ENCODE results near the gene TSHZ2.

The TSHZ2 gene

GRCh38 chr20:53100476-53100911, 128.3 kb downstream of the TSHZ2 start:
- Histone ChIP-seq H3K4me3 (ENCODE audit: low read length) (no peak overlapping the region), H3K27me3 (ENCODE audit: insufficient read depth, low read length) (no peaks in the 10 kb centered on the region), H3K36me3 (ENCODE audit: insufficient read depth, low read depth, low read length) (no peaks in the 10 kb centered on the region), H3K9ac (ENCODE audit: low read depth, low read length) (no peak overlapping the region), H3K9me3 (ENCODE audit: insufficient read depth, low read depth, low read length) (no peaks in the 10 kb centered on the region), H3K27ac (ENCODE audit: low read length) (no peak overlapping the region), H3K4me1 (ENCODE audit: insufficient read depth, low read length) (no peaks in the 10 kb centered on the region)

GRCh38 chr20:53101992-53102760, 130.0 kb downstream of the TSHZ2 start:
- no peaks in the 10 kb centered on the region for H3K4me1 ChIP-seq (ENCODE audit: insufficient read depth, low read length)
- no peak overlapping the region for H3K27ac ChIP-seq (ENCODE audit: low read length)
- H3K9ac ChIP-seq (ENCODE audit: low read depth, low read length): no peak overlapping the region
- no peak overlapping the region for H3K4me3 ChIP-seq (ENCODE audit: low read length)
- no peaks in the 10 kb centered on the region for H3K27me3 ChIP-seq (ENCODE audit: insufficient read depth, low read length)
- no peaks in the 10 kb centered on the region for H3K36me3 ChIP-seq (ENCODE audit: insufficient read depth, low read depth, low read length)
- no peaks in the 10 kb centered on the region for H3K9me3 ChIP-seq (ENCODE audit: insufficient read depth, low read depth, low read length)

GRCh38 chr20:53103124-53103523, 131.0 kb downstream of the TSHZ2 start:
- H3K4me3 ChIP-seq (ENCODE audit: low read length): no peak overlapping the region
- H3K9me3 ChIP-seq (ENCODE audit: insufficient read depth, low read depth, low read length): no peaks in the 10 kb centered on the region
- H3K27me3 ChIP-seq (ENCODE audit: insufficient read depth, low read length): no peaks in the 10 kb centered on the region
- no peaks in the 10 kb centered on the region for H3K4me1 ChIP-seq (ENCODE audit: insufficient read depth, low read length)
- no peak overlapping the region for H3K9ac ChIP-seq (ENCODE audit: low read depth, low read length)
- H3K36me3 ChIP-seq (ENCODE audit: insufficient read depth, low read depth, low read length): no peaks in the 10 kb centered on the region
- H3K27ac ChIP-seq (ENCODE audit: low read length): no peak overlapping the region

DNA sequence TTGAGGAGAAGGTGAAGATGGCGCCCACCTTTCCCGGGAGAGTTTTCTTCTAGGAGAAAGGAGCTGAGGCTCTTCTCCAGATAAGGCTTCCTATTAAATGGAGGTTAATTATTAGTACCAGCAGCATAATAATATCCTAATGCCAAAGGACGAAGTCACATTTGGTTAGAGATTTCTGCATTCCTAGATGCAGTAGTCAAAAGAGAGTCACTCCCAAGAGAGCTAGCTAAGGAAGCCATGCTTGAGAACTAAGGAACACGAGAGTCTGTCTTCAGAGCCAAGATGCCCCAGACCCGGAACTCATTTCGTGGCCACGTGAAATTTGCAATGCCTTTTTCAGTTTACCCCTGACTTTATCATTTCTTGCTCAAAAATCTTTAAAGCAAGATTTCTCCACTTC, 132.7 kb downstream of the TSHZ2 start:
- Histone ChIP-seq H3K9me3 (ENCODE audit: insufficient read depth, low read depth, low read length) (no peaks in the 10 kb centered on the region), H3K27ac (ENCODE audit: low read length) (no peak overlapping the region), H3K4me3 (ENCODE audit: low read length) (no peak overlapping the region), H3K36me3 (ENCODE audit: insufficient read depth, low read depth, low read length) (no peaks in the 10 kb centered on the region), H3K4me1 (ENCODE audit: insufficient read depth, low read length) (no peaks in the 10 kb centered on the region), H3K27me3 (ENCODE audit: insufficient read depth, low read length) (no peaks in the 10 kb centered on the region), H3K9ac (ENCODE audit: low read depth, low read length) (no peak overlapping the region)

- Histone ChIP-seq H3K27ac (ENCODE audit: low read length) (no peak overlapping the region), H3K9ac (ENCODE audit: low read depth, low read length) (no peak overlapping the region), H3K36me3 (ENCODE audit: insufficient read depth, low read depth, low read length) (no peaks in the 10 kb centered on the region), H3K9me3 (ENCODE audit: insufficient read depth, low read depth, low read length) (no peaks in the 10 kb centered on the region), H3K4me1 (ENCODE audit: insufficient read depth, low read length) (peaks cover 7% of the 10 kb centered on the region; the same call in 1 of the 2 replicates), H3K27me3 (ENCODE audit: insufficient read depth, low read length) (no peaks in the 10 kb centered on the region), H3K4me3 (ENCODE audit: low read length) (no peak overlapping the region; the same call in 1 of the 2 replicates)
These were observed 144.6 kb downstream of the TSHZ2 start for GRCh38 chr20:53116733-53117132.

GRCh38 chr20:53122853-53123252, 150.7 kb downstream of the TSHZ2 start:
- Histone ChIP-seq H3K9me3 (ENCODE audit: insufficient read depth, low read depth, low read length) (no peaks in the 10 kb centered on the region), H3K4me3 (ENCODE audit: low read length) (no peak overlapping the region), H3K27me3 (ENCODE audit: insufficient read depth, low read length) (no peaks in the 10 kb centered on the region), H3K9ac (ENCODE audit: low read depth, low read length) (no peak overlapping the region), H3K27ac (ENCODE audit: low read length) (no peak overlapping the region), H3K4me1 (ENCODE audit: insufficient read depth, low read length) (no peaks in the 10 kb centered on the region), H3K36me3 (ENCODE audit: insufficient read depth, low read depth, low read length) (no peaks in the 10 kb centered on the region)

DNA sequence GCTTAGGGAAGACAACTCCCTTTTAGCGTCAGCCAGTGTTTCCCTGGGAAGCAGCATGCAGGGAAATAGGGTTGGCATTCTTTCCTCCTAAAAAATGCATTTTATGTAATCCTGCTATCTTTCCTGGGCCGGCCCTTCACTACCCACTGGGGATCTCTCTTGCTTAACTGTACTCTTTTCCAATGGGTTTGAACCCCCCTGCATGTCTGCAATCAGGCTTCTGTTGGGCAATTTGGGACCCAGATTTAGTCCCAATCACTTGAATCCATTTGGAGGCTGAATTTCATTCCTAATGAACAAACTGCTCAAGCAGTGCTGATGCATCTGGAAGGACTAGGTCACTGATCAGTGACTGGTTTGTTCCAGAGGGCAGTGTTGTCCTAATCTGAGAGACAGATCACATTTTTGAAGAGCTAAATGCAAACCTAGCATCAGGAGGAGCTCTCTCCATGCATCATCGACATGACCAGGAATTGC, 152.0 kb downstream of the TSHZ2 start:
- Histone ChIP-seq H3K9ac (ENCODE audit: low read depth, low read length) (no peak overlapping the region), H3K9me3 (ENCODE audit: insufficient read depth, low read depth, low read length) (no peaks in the 10 kb centered on the region), H3K27me3 (ENCODE audit: insufficient read depth, low read length) (no peaks in the 10 kb centered on the region), H3K4me3 (ENCODE audit: low read length) (no peak overlapping the region), H3K27ac (ENCODE audit: low read length) (no peak overlapping the region), H3K36me3 (ENCODE audit: insufficient read depth, low read depth, low read length) (no peaks in the 10 kb centered on the region), H3K4me1 (ENCODE audit: insufficient read depth, low read length) (no peaks in the 10 kb centered on the region)

- Histone ChIP-seq H3K9ac (ENCODE audit: low read depth, low read length) (no peak overlapping the region), H3K27ac (ENCODE audit: low read length) (no peak overlapping the region)
These were observed 152.6 kb downstream of the TSHZ2 start for GRCh38 chr20:53124803-53125202.

DNA sequence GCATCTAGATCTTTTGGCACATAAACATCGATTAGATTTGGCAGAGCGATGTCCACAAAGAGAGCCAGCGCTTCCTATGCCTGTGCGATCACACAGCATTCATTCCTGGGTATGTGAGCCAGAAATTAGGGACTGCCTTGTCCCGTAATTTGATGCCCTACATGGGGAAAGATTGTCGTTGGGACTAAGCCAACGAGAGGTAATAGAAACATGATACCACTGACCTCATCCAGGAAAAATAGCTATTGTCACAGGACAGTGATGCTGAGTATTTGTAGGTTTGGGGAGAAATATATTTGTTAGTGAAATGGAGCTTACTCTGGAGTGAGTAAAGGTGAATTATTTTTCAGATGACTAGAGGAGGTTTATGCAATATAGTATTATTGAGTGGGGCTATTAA, 154.0 kb downstream of the TSHZ2 start:
- peaks cover 2% of the 10 kb centered on the region; the same call in 1 of the 2 replicates for H3K4me1 ChIP-seq (ENCODE audit: insufficient read depth, low read length)
- no peak overlapping the region for H3K4me3 ChIP-seq (ENCODE audit: low read length)
- no peaks in the 10 kb centered on the region for H3K27me3 ChIP-seq (ENCODE audit: insufficient read depth, low read length)
- no peaks in the 10 kb centered on the region for H3K36me3 ChIP-seq (ENCODE audit: insufficient read depth, low read depth, low read length)
- no peak overlapping the region for H3K27ac ChIP-seq (ENCODE audit: low read length)
- H3K9me3 ChIP-seq (ENCODE audit: insufficient read depth, low read depth, low read length): no peaks in the 10 kb centered on the region
- no peak overlapping the region for H3K9ac ChIP-seq (ENCODE audit: low read depth, low read length)

More at GRCh38 chr20:53124803-53125202, 152.6 kb downstream of the TSHZ2 start:
- Histone ChIP-seq H3K4me3 (ENCODE audit: low read length) (no peak overlapping the region), H3K9me3 (ENCODE audit: insufficient read depth, low read depth, low read length) (no peaks in the 10 kb centered on the region), H3K36me3 (ENCODE audit: insufficient read depth, low read depth, low read length) (no peaks in the 10 kb centered on the region), H3K4me1 (ENCODE audit: insufficient read depth, low read length) (no peaks in the 10 kb centered on the region), H3K27me3 (ENCODE audit: insufficient read depth, low read length) (no peaks in the 10 kb centered on the region)

- no peak overlapping the region for H3K27ac ChIP-seq (ENCODE audit: low read length)
- no peaks in the 10 kb centered on the region for H3K36me3 ChIP-seq (ENCODE audit: insufficient read depth, low read depth, low read length)
- H3K9ac ChIP-seq (ENCODE audit: low read depth, low read length): no peak overlapping the region
- peaks cover 6% of the 10 kb centered on the region; the same call in 1 of the 2 replicates for H3K4me1 ChIP-seq (ENCODE audit: insufficient read depth, low read length)
- H3K9me3 ChIP-seq (ENCODE audit: insufficient read depth, low read depth, low read length): no peaks in the 10 kb centered on the region
- H3K4me3 ChIP-seq (ENCODE audit: low read length): no peak overlapping the region
- no peaks in the 10 kb centered on the region for H3K27me3 ChIP-seq (ENCODE audit: insufficient read depth, low read length)
These were observed 154.9 kb downstream of the TSHZ2 start for GRCh38 chr20:53127027-53127426.

DNA sequence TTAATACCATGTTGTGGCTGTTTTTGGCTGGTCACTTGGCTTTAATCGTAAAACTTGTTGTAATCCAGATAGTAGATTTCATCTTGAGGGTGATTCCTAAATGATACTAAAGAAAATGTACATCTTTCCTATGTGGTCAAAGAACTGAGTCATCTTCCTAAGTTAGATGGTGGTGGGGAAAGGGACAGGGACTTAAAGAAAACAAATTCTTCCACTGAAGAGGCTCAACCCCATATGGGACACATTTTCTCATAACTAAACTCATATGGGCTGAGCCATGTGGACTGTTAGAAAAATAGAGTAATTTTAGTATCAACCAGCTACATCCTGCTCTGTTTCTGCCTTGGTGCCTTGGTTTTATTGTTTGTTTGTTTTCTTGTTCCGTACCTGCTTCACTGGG, 155.8 kb downstream of the TSHZ2 start:
- no peak overlapping the region for H3K9ac ChIP-seq (ENCODE audit: low read depth, low read length)
- H3K4me1 ChIP-seq (ENCODE audit: insufficient read depth, low read length): peaks cover 6% of the 10 kb centered on the region; the same call in 1 of the 2 replicates
- H3K27me3 ChIP-seq (ENCODE audit: insufficient read depth, low read length): no peaks in the 10 kb centered on the region
- H3K27ac ChIP-seq (ENCODE audit: low read length): no peak overlapping the region
- H3K9me3 ChIP-seq (ENCODE audit: insufficient read depth, low read depth, low read length): no peaks in the 10 kb centered on the region
- no peaks in the 10 kb centered on the region for H3K36me3 ChIP-seq (ENCODE audit: insufficient read depth, low read depth, low read length)
- no peak overlapping the region for H3K4me3 ChIP-seq (ENCODE audit: low read length)

- H3K27ac ChIP-seq (ENCODE audit: low read length): no peak overlapping the region
- H3K9ac ChIP-seq (ENCODE audit: low read depth, low read length): no peak overlapping the region
- H3K27me3 ChIP-seq (ENCODE audit: insufficient read depth, low read length): no peaks in the 10 kb centered on the region
- H3K9me3 ChIP-seq (ENCODE audit: insufficient read depth, low read depth, low read length): no peaks in the 10 kb centered on the region
- H3K4me1 ChIP-seq (ENCODE audit: insufficient read depth, low read length): peaks cover 6% of the 10 kb centered on the region; the same call in 1 of the 2 replicates
- no peaks in the 10 kb centered on the region for H3K36me3 ChIP-seq (ENCODE audit: insufficient read depth, low read depth, low read length)
- no peak overlapping the region for H3K4me3 ChIP-seq (ENCODE audit: low read length)
These were observed 157.4 kb downstream of the TSHZ2 start for GRCh38 chr20:53129563-53129962.

All from iPS-20b (cell line).